Transverse colon (tissue), 4 donors: ENCODE data around the gene HOXA13.

Source experiments
- CTCF ChIP-seq, 5 experiments: fragments of 200-600 bp in 3 of 5; fragments of 450-650 bp in 2 of 5; sonication (generic) in 3 of 5; IDR thresholded peaks; 1 replicate in 2 of 5; 2 replicates in 3 of 5; pipeline ENCODE4 v1.5.1; 2016 to 2017; ENCODE audit warnings: antibody characterized with exemption in 5 of 5, inconsistent platforms in 3 of 5, mild to moderate bottlenecking in 2 of 5, moderate library complexity in 1 of 5
- EP300 ChIP-seq: sonication (generic); formaldehyde crosslinking; IDR thresholded peaks from one replicate; pipeline ENCODE4 v1.6.1; 2017; ENCODE audit warnings: antibody characterized with exemption, low read depth
- POLR2A ChIP-seq: fragments of 450-650 bp; IDR thresholded peaks from one replicate; pipeline ENCODE4 v1.6.1; 2016; ENCODE audit warnings: antibody characterized with exemption, mild to moderate bottlenecking, moderate library complexity
- POLR2AphosphoS5 ChIP-seq, 3 donors: sonication (generic); formaldehyde crosslinking; IDR thresholded peaks; one replicate each; pipeline ENCODE4 v1.6.1; 2016; ENCODE audit warnings: antibody characterized with exemption in 3 of 3

GRCh38 chr7:27154369-27154768, 45.5 kb downstream of the HOXA13 start:
- TF ChIP-seq POLR2A: no peak
- no peak for TF ChIP-seq CTCF (IDR thresholded peaks at IDR 0.05)
- TF ChIP-seq POLR2AphosphoS5 (IDR thresholded peaks at IDR 0.05): no peak
- no peak for TF ChIP-seq EP300
